Thoracic aorta (tissue), 2 donors: ENCODE results near the gene MED12L. TPM values are rescaled to one million over a fixed set of nuclear protein-coding genes. Genes with fewer than 3 reads are reported as not detected.

ENCODE experiments used
- ATAC-seq: fragments of 150-250 bp; one replicate; pipeline ENCODE4 v1.8.0; 2017; ENCODE audit warnings: low read depth; ENCODE audit not compliant: insufficient number of reproducible peaks, low FRiP score
- DNase-seq: peaks from one replicate; pipeline ENCODE4 v3.0.0-alpha.2; 2020; ENCODE audit warnings: low spot score
- H3K27ac ChIP-seq, 2 donors: fragments of 200-600 bp; sonication (generic); 1 replicate in 1 of 2; 2 replicates in 1 of 2; pipeline ENCODE4 v1.5.1; 2016; ENCODE audit warnings: mild to moderate bottlenecking in 2 of 2, moderate library complexity in 2 of 2
- H3K27me3 ChIP-seq: fragments of 200-600 bp; sonication (generic); replicated peaks from 2 replicates; pipeline ENCODE4 v1.6.0; 2016; ENCODE audit warnings: mild to moderate bottlenecking; ENCODE audit not compliant: insufficient read depth
- H3K36me3 ChIP-seq: fragments of 200-600 bp; sonication (generic); one replicate; pipeline ENCODE4 v1.5.1; 2016
- H3K4me1 ChIP-seq, 2 donors: fragments of 200-600 bp; sonication (generic); 1 replicate in 1 of 2; 2 replicates in 1 of 2; pipeline versions ENCODE4 v1.5.1 to v1.6.0; 2016; ENCODE audit warnings: low read depth in 2 of 2, mild to moderate bottlenecking in 1 of 2; ENCODE audit not compliant: control insufficient read depth in 1 of 2
- H3K4me3 ChIP-seq: fragments of 200-600 bp; sonication (generic); 2 replicates; pipeline ENCODE4 v1.5.1; 2016; ENCODE audit warnings: mild to moderate bottlenecking
- H3K9me3 ChIP-seq: fragments of 200-600 bp; sonication (generic); 2 replicates; pipeline ENCODE4 v1.5.1; 2016
- total RNA-seq, 2 donors: library from RNA; depleted of rRNA; stranded (reverse); fragments of >200 nt; gene quantifications; one replicate each; pipeline versions ENCODE4 v1.1.0 to v1.2.3, GENCODE V29; 2016
- TF ChIP-seq, protein P1 (sequence below): fragments of 200-600 bp; sonication (generic); IDR thresholded peaks from one replicate; pipeline ENCODE4 v1.5.1; 2019; ENCODE audit warnings: antibody characterized with exemption

The MED12L gene
- total RNA-seq, 2 donors from 2014 or later, result 0.27 to 2.0 TPM

DNA sequence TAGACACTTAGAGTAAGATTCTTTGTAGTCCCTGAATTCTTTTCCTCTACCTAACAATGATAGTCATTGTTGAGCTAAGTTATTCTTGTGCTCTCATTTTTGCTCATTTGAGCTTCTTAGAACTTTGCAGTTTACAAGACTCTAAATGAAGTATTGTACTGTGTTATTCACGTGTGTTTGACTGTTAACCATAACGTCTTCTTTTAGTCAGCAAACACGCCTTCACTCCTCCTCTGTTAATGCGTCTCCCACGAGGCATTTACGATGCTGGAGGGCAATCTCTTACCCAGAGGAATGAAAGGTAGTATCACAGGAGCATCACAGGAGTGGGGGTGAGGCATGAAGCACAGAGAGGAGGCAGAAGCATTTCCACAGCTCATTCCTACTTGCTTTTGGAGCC, 207.7 kb downstream of the MED12L start:
- Histone ChIP-seq H3K4me3 (no peak overlapping the region), H3K27me3 (no peaks in the 10 kb centered on the region), H3K9me3 (no peaks in the 10 kb centered on the region), H3K4me1 (no peaks in the 10 kb centered on the region), H3K27ac (no peak overlapping the region), H3K36me3 (no peaks in the 10 kb centered on the region)
- TF ChIP-seq, protein P1, sequence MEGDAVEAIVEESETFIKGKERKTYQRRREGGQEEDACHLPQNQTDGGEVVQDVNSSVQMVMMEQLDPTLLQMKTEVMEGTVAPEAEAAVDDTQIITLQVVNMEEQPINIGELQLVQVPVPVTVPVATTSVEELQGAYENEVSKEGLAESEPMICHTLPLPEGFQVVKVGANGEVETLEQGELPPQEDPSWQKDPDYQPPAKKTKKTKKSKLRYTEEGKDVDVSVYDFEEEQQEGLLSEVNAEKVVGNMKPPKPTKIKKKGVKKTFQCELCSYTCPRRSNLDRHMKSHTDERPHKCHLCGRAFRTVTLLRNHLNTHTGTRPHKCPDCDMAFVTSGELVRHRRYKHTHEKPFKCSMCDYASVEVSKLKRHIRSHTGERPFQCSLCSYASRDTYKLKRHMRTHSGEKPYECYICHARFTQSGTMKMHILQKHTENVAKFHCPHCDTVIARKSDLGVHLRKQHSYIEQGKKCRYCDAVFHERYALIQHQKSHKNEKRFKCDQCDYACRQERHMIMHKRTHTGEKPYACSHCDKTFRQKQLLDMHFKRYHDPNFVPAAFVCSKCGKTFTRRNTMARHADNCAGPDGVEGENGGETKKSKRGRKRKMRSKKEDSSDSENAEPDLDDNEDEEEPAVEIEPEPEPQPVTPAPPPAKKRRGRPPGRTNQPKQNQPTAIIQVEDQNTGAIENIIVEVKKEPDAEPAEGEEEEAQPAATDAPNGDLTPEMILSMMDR, result no peak
- no peak for DNase-seq
- no peak for ATAC-seq

DNA sequence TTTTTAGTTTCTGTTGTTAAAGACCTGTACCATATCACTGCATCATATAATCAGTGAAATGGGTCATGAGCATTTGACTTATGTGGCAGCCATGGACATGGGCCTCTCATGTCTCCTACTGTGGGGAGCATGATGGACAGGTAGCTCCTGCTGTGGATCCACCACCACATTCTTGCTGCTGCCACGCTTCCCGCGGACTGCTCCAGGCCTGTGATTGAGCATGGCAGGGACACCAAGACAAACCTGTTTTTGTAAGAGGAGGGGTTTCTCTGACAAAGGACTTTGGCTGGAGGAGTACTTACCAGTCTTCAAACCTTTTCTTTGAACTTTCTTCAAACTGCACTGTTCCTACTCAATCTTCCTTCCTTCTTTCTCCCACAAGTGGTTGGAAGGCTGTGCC, 210.8 kb downstream of the MED12L start:
- H3K9me3 ChIP-seq, result no peaks in the 10 kb centered on the region
- TF ChIP-seq, protein P1, result no peak
- ATAC-seq (no peak), DNase-seq (no peak)
- no peak overlapping the region for H3K4me3 ChIP-seq
- H3K4me1 ChIP-seq, result no peaks in the 10 kb centered on the region
- H3K27ac ChIP-seq, result no peak overlapping the region
- H3K36me3 ChIP-seq, result no peaks in the 10 kb centered on the region
- H3K27me3 ChIP-seq, result no peaks in the 10 kb centered on the region

DNA sequence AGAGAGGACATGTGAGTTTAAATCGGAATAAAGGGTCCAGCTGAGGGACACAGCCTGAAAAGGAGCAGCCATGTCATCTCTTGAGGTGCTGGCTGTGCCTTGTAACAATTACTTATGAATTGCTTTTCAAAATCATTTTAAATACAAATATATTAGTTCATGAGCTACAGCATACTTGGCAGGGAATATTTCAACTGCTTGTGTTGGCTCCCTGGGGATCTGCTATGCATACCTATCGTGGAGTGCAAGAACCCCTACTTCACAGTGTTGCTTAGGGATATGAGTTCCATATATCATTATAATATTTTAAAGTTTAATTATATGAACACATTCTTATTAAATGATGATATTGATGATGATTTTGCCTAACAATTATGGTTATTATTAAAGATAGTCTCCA, 212.0 kb downstream of the MED12L start:
- no peaks in the 10 kb centered on the region for H3K4me1 ChIP-seq
- H3K36me3 ChIP-seq, result no peaks in the 10 kb centered on the region
- DNase-seq (no peak), ATAC-seq (no peak)
- H3K27me3 ChIP-seq, result no peaks in the 10 kb centered on the region
- H3K4me3 ChIP-seq, result no peak overlapping the region
- H3K9me3 ChIP-seq, result no peaks in the 10 kb centered on the region
- H3K27ac ChIP-seq, result no peak overlapping the region
- TF ChIP-seq, protein P1, result no peak

DNA sequence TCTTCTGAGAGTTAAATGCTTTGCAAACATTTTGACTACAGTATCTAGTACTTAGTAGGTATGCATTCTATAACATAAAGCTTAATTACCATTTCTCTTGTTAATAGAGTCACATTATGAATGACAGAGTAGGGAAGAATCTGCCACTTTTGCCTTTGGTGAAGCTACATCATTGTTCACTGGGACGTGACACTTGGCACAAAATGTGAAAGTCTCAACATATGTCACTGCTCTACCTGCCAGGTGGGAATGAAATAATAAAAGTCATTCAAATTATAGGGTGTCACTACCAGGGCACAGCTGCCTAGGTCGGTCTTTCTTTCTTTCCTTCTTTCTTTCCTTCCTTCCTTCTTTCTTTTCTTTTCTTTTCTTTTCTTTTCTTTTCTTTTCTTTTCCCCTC, 213.5 kb downstream of the MED12L start:
- H3K4me3 ChIP-seq, result no peak overlapping the region
- H3K4me1 ChIP-seq, result no peaks in the 10 kb centered on the region
- H3K9me3 ChIP-seq, result no peaks in the 10 kb centered on the region
- no peaks in the 10 kb centered on the region for H3K27me3 ChIP-seq
- TF ChIP-seq, protein P1, result no peak
- no peak overlapping the region for H3K27ac ChIP-seq
- DNase-seq, result no peak
- no peak for ATAC-seq
- no peaks in the 10 kb centered on the region for H3K36me3 ChIP-seq

DNA sequence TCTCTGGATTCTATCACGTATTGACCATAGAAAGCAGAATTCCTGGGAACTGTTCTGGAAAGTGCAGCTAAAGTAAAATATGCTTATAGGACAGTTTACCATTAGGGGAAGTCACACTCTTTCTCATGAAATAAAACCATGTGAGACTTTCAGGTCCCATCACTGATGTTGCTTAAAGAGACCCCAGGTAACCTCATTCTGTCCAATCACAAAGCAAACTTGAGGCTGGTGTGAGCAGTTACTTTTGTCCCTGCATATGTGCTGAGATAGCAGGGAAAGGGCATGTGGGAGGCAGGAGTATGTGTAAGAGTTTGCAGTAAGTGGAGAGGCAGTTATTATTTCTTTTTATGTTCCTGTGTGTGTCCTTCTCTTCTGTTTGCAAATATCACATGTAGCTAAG, 215.1 kb downstream of the MED12L start:
- DNase-seq (no peak), ATAC-seq (no peak)
- no peaks in the 10 kb centered on the region for H3K36me3 ChIP-seq
- no peak overlapping the region for H3K4me3 ChIP-seq
- H3K27ac ChIP-seq, result no peak overlapping the region
- peaks cover 0 to 4% of the 10 kb centered on the region in 2 donors for H3K4me1 ChIP-seq
- H3K9me3 ChIP-seq, result no peaks in the 10 kb centered on the region
- TF ChIP-seq, protein P1, result no peak
- H3K27me3 ChIP-seq, result no peaks in the 10 kb centered on the region
